ENCODE results near the gene RAE1.

DNA sequence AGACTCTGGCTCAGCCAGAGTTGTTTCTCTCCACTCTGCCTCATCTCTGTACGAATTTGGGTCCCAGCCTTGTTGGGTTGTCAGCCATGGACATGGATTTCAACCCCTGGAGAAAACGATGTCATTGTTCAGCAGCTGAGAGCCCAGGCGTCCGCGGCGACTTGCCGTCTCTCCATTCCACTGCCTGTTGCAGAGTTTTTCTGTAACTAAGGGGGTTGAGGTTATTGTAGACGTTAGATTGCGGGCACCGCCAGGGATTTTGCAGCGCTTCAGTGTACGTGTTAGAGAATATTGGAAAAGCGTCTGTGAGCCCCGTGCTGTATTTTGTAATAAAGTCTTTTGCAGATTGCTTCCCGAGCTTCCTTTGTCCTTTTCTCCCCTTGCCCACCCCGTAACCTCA is 27.1 kb downstream of the RAE1 start:
- TF ChIP-seq, protein P1, sequence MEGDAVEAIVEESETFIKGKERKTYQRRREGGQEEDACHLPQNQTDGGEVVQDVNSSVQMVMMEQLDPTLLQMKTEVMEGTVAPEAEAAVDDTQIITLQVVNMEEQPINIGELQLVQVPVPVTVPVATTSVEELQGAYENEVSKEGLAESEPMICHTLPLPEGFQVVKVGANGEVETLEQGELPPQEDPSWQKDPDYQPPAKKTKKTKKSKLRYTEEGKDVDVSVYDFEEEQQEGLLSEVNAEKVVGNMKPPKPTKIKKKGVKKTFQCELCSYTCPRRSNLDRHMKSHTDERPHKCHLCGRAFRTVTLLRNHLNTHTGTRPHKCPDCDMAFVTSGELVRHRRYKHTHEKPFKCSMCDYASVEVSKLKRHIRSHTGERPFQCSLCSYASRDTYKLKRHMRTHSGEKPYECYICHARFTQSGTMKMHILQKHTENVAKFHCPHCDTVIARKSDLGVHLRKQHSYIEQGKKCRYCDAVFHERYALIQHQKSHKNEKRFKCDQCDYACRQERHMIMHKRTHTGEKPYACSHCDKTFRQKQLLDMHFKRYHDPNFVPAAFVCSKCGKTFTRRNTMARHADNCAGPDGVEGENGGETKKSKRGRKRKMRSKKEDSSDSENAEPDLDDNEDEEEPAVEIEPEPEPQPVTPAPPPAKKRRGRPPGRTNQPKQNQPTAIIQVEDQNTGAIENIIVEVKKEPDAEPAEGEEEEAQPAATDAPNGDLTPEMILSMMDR (IDR thresholded peaks at IDR 0.05): no peak
- TF ChIP-seq POLR2AphosphoS5 (IDR thresholded peaks at IDR 0.05; ENCODE audit: low read depth, low read length): no peak
- no peak for TF ChIP-seq REST (IDR thresholded peaks at IDR 0.05; ENCODE audit: insufficient read depth in 1 of 2, low read depth in 2 of 2, low read length in 1 of 2)
- TF ChIP-seq SIN3A (IDR thresholded peaks at IDR 0.05; ENCODE audit: borderline replicate concordance, insufficient read depth, low read depth, low read length): no peak
